Large intestine (tissue), 12 donors: Measurements from ENCODE around the gene TIMP4. TPM values are rescaled to one million over a fixed set of nuclear protein-coding genes. Genes with fewer than 3 reads are reported as not detected.
A peak's percentile ranks its signal among the peaks of the same experiment; 100 is the strongest.

Experiments used
- DNase-seq, 2 donors: peaks; one replicate each; pipeline versions ENCODE4 v3.0.0 to v3.0.0-alpha.2; 2013
- H3K27ac ChIP-seq: one replicate; pipeline ENCODE4 v1.5.1; 2013; ENCODE audit warnings: low read length
- H3K27me3 ChIP-seq: 2 replicates; pipeline ENCODE4 v1.6.1; 2013; ENCODE audit warnings: low read length; ENCODE audit not compliant: control insufficient read depth, insufficient read depth
- H3K36me3 ChIP-seq: 2 replicates; pipeline ENCODE4 v1.6.1; 2013; ENCODE audit warnings: low read length; ENCODE audit not compliant: control insufficient read depth, insufficient read depth
- H3K4me1 ChIP-seq: one replicate; pipeline ENCODE4 v1.6.1; 2013; ENCODE audit warnings: low read length; ENCODE audit not compliant: control insufficient read depth, insufficient read depth
- H3K4me3 ChIP-seq: one replicate; pipeline ENCODE4 v1.5.1; 2013; ENCODE audit warnings: low read length
- H3K9me3 ChIP-seq: one replicate; pipeline ENCODE4 v1.6.1; 2013; ENCODE audit warnings: mild to moderate bottlenecking, low read depth, low read length, moderate library complexity; ENCODE audit not compliant: control insufficient read depth
- WGBS: methylation state at CpG from one replicate; pipeline ENCODE4 v1.1.5; 2013; ENCODE audit warnings: low lambda C conversion rate; ENCODE audit not compliant: insufficient coverage; 5-methylcytosine and 5-hydroxymethylcytosine counted together
- long read RNA-seq, 11 donors: transcript quantifications; one replicate each; lab custom pipeline, GENCODE V29; 2026
- polyA plus RNA-seq: library from polyadenylated mRNA; unstranded; fragments of 120-200 nt; gene quantifications from one replicate; pipeline ENCODE4 v1.2.1, GENCODE V29; 2013

TIMP4 gene
- polyA plus RNA-seq = 0.91 TPM
- long read RNA-seq, donor 1 = 0 reads
- long read RNA-seq, donor 2 = 0 reads
- long read RNA-seq, donor 3 = 0 reads
- long read RNA-seq, donor 4 = 0 reads
- long read RNA-seq, donor 5, partial matches to known transcripts = 0 of 1 reads
- long read RNA-seq, donor 5, other reads (novel, unspliced or antisense) = 0 of 1 reads
- long read RNA-seq, donor 6 = 0 reads
- long read RNA-seq, donor 7, partial matches to known transcripts = 0 of 1 reads
- long read RNA-seq, donor 7, other reads (novel, unspliced or antisense) = 0 of 1 reads
- long read RNA-seq, donor 8, partial matches to known transcripts = 0 of 2 reads
- long read RNA-seq, donor 8, other reads (novel, unspliced or antisense) = 0 of 2 reads
- long read RNA-seq, donor 9 = 0 reads
- long read RNA-seq, donor 10 = 0 reads
- long read RNA-seq, donor 11 = 0 reads

DNA sequence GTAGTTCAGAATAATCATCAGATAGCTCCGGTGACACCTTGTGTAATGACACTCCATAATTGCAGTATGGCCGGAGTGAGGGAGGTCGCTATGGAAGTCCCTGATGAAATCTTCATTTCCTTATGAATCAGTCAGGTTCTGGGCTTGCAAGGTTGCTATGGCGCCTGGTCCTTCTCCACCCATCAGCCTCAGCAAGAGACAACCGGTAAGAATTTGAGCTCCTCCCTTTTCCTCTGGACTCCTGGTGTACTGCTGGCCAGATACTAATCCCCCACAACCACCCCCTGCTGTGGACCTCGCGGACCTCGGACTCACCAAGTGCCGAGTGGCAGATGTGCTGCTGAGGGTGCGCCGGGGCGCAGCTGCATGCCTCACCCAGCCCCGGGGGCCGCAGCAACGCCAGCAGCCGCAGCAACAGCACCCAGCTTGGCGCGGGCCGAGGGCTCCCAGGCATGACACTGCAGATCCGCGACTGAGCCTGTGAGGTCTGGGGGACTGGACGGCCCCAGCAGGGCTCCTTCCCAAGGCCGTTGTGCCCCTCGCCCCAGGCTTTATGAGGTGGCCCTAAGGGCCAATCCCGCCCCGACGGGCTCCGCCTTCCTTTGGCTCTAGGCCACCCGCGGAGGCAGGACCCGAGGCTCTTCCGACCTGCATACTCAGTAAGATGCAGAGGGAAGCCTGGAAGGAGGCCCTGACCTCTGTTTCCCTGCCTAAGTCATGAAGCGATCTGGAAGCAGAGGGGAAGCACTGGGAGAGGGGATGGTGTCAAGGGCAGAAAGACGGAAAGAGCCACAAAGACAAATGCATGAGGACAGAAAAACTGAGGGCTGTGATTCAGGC lies at the start of gene TIMP4:
TIMP4 (minus strand) TSS at position 526 of the 840 bp plus-strand sequence; CDS start at position 454, 72 bp downstream.
- H3K9me3 ChIP-seq = no peaks in the 10 kb centered on the region
- WGBS = 29% methylated on average over 1 of the region's 34 CpGs
- H3K4me3 ChIP-seq = peak within 1 kb of the TSS; percentile 32

DNA sequence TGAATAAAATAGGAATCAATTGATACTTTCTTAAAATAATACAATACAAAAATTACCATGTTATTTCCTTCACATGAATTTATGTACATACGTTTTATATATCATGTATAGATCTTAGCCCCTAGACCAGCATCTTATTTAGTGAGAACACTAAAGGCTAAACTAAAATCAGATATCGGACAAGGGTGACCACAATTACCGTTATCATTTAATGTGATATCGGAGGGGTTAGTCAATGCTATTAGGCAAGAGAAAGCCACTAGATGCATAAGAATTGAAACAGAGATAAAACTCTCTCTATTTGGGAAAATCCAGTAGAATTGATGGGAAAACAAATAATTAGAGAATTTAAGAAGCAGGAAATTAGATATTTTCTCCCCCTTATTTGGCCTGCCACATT lies 46.5 kb upstream of the TIMP4 start:
- Histone ChIP-seq H3K4me1 (no peaks in the 10 kb centered on the region), H3K4me3 (no peak overlapping the region), H3K27ac (no peak overlapping the region), H3K27me3 (no peaks in the 10 kb centered on the region), H3K9me3 (no peaks in the 10 kb centered on the region), H3K36me3 (no peaks in the 10 kb centered on the region)
- no peak for DNase-seq
- 100% methylated on average over 4 of the region's 4 CpGs for WGBS

More for the DNA sequence above, at the start of gene TIMP4:
- DNase-seq = peak; percentile 83 to 85
- Histone ChIP-seq H3K27ac (peak within 1 kb of the TSS; percentile 36), H3K27me3 (no peaks in the 10 kb centered on the region), H3K36me3 (no peaks in the 10 kb centered on the region), H3K4me1 (peaks cover 12% of the 10 kb centered on the region)

DNA sequence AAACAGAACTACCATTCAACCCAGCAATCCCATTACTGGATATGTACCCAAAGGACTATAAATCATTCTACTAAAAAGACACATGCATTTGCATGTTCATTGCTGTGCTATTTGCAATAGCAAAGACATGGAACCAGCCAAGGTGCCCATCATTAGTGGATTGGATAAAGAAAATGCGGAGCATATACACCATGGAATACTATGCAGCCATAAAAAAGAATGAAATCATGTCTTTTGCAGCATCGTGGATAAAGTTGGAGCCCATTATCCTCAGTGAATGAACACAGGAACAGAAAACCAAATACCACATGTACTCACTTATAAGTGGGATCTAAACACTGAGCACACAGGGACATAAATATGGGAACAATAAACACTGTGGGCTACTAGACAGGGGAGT lies 43.1 kb upstream of the TIMP4 start:
- no peaks in the 10 kb centered on the region for H3K4me1 ChIP-seq
- no peak overlapping the region for H3K4me3 ChIP-seq
- no peak overlapping the region for H3K27ac ChIP-seq
- no peaks in the 10 kb centered on the region for H3K36me3 ChIP-seq
- WGBS = 83% methylated on average over 1 of the region's 2 CpGs
- no peaks in the 10 kb centered on the region for H3K27me3 ChIP-seq
- no peaks in the 10 kb centered on the region for H3K9me3 ChIP-seq
- DNase-seq = no peak

DNA sequence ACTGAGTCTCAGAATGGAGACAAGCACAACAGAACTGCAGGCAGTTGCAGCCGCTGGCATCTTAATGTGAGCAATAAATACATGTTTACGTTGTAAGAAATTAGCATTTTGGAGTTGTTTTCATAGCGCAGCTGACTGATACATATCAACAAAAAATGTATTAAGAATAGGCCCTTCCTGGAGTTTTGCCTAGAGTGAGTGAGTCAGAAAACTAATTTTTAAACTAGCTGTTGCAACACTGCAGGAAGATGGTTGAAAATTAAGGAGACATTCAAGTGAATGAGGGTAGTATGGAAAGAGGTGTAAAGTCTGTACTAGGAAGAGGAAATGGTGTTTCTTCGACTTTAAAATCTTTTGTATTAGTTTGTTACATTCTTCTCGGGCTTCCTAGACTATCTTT lies 39.6 kb upstream of the TIMP4 start:
- DNase-seq = no peak
- Histone ChIP-seq H3K4me1 (no peaks in the 10 kb centered on the region), H3K4me3 (no peak overlapping the region), H3K36me3 (no peaks in the 10 kb centered on the region), H3K27me3 (no peaks in the 10 kb centered on the region), H3K9me3 (no peaks in the 10 kb centered on the region), H3K27ac (no peak overlapping the region)
- WGBS = 100% methylated on average over 2 of the region's 5 CpGs

DNA sequence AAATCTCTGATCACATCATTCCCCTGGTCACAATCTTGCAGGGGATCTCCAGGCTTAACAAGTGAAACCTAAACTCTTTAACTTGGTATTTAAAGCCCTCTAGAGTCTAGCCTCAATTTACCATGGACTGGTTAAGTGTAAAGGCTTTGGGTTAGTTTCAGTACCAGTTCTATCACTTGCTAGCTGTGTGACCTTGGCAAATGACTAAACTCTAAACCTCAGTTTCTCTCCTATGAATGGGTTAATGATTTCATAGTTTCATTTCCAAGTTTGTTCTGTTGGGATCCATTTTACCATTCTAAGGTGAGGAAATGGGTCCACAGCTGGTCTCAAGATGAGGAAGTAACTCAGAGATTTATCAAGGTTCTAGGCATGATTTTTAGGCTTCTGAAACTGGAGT lies 38.8 kb upstream of the TIMP4 start:
- Histone ChIP-seq H3K27me3 (no peaks in the 10 kb centered on the region), H3K27ac (no peak overlapping the region), H3K9me3 (no peaks in the 10 kb centered on the region), H3K4me3 (no peak overlapping the region), H3K4me1 (no peaks in the 10 kb centered on the region), H3K36me3 (no peaks in the 10 kb centered on the region)
- no peak for DNase-seq

DNA sequence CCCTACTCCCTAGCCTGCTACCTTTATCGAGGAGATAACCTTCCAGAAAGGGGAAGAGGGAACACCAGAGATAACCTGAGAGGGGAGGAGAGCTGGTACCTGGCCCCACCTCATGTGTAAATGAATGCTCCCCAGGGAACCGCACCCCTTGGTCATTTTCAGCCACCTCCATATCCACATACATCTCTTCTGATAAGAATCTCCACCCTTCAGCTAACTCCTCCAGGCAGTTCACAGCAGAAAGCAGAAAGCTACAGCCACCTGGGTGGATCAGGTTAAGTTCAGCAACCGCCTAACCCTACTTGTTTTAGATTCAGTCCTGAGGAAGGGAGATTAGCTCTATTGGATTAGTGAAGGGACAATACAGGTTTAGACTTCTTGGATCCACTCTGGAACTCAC lies 38.0 kb upstream of the TIMP4 start:
- Histone ChIP-seq H3K9me3 (no peaks in the 10 kb centered on the region), H3K36me3 (no peaks in the 10 kb centered on the region), H3K27ac (no peak overlapping the region), H3K4me1 (no peaks in the 10 kb centered on the region), H3K27me3 (no peaks in the 10 kb centered on the region), H3K4me3 (no peak overlapping the region)
- WGBS = no CpG with 5 or more reads among the region's 3 CpGs
- no peak for DNase-seq

DNA sequence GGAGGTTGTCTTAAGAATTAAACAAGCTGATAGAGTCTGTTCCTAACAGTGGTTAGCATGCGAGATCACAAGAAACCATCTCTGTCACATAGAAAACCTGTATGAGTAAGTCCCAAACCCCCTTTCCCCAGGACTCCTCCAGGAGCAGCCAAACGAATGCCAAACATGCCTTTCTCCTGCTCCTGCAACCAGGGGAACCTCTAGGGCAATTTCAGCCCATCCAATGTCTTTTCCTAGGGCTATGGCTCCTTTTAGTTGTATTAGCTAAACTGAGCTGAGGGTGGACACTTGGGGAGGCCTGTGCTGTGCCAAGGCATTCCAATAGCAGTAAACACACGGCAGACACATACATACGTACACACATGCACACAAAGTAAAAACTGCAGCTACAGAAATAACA lies 36.5 kb upstream of the TIMP4 start:
- DNase-seq = no peak
- Histone ChIP-seq H3K27ac (no peak overlapping the region), H3K9me3 (no peaks in the 10 kb centered on the region), H3K27me3 (no peaks in the 10 kb centered on the region), H3K4me3 (no peak overlapping the region), H3K36me3 (no peaks in the 10 kb centered on the region), H3K4me1 (no peaks in the 10 kb centered on the region)
- 43% methylated on average over 1 of the region's 4 CpGs for WGBS

DNA sequence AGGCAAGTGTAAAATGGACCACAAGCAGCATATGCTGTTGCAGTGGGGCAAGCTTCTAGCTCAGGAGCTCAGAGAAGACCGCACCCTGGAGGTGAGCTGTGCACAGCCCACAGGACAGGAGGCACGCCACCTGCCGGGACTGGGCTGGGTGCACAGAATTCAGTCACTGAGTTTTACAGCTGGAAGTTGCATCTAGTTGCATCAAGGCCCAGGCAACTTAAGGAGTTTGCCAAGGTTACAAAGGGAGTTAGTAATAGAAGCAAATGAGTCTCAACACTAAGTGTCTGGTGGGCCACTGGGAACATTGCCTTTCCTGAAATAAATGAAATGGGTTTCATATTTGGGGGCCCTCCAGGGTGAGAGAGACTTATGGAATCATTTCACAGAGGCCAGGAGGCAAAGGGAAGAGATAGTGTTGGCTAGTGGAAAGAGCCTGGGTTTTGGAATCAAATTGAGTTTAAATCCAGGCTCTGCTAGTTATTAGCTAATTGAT lies 36.0 kb upstream of the TIMP4 start:
- peak in 1 of 2 donors; percentile 46 for DNase-seq
- H3K36me3 ChIP-seq = no peaks in the 10 kb centered on the region
- no peak overlapping the region for H3K27ac ChIP-seq
- no peaks in the 10 kb centered on the region for H3K4me1 ChIP-seq
- H3K4me3 ChIP-seq = no peak overlapping the region
- H3K27me3 ChIP-seq = no peaks in the 10 kb centered on the region
- H3K9me3 ChIP-seq = no peaks in the 10 kb centered on the region
- no CpG with 5 or more reads among the region's 3 CpGs for WGBS

DNA sequence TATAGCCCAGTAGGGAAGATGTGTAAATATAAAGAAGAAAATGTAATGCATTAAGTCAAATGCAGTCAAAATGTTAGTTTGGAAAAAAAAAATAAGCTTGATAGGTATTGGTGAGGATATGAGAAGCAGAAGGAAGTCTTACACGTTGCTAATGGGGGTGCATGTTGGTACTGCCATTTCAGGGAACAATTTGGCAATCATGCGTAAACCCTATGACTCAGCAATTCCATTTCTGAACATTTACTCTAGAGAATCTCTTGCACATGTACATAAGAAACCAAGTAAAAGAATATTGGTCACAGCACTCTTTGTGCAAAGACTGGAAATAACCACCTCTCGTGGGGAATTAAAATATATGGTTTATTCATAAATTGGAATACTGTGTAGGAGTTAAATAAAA lies 35.5 kb upstream of the TIMP4 start:
- no peak for DNase-seq
- no peaks in the 10 kb centered on the region for H3K27me3 ChIP-seq
- H3K27ac ChIP-seq = no peak overlapping the region
- H3K9me3 ChIP-seq = no peaks in the 10 kb centered on the region
- H3K36me3 ChIP-seq = no peaks in the 10 kb centered on the region
- no peak overlapping the region for H3K4me3 ChIP-seq
- no peaks in the 10 kb centered on the region for H3K4me1 ChIP-seq
- WGBS = 100% methylated on average over 1 of the region's 3 CpGs

DNA sequence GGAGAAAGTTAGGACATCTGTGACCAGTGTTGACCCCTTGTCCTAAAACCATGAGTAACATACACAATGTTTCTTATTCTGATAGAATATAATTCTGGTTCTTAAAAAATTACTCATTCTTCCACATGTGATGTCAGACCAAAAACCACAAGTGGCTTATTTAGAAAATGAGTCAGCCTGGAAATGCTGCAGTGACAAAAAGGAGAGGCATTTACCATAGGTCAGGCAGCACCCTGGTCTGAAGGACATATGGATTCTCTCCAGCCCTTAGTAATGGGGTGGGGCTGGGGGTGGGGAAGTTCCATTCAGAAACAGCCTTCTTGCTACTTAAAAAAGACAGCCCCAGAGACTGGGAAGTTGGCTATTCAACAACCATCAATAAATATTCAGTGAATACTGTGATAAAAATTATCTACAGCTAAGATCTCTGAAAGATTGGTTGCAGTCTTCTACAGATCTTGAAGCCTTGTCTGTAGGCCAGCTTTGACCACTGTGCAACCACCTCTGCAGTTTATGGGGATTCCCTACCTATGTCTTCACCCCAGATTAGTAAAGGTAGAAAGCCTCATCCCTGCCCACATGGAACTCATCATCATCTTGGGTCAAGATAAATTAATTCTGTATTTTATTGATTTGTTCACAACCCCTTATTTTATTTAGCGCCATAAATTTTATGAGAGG lies 34.9 kb upstream of the TIMP4 start:
- 100% methylated on average over 1 of the region's 1 CpG for WGBS
- H3K27me3 ChIP-seq = no peaks in the 10 kb centered on the region
- no peaks in the 10 kb centered on the region for H3K4me1 ChIP-seq
- no peak overlapping the region for H3K27ac ChIP-seq
- no peak for DNase-seq
- no peaks in the 10 kb centered on the region for H3K9me3 ChIP-seq
- H3K36me3 ChIP-seq = no peaks in the 10 kb centered on the region
- no peak overlapping the region for H3K4me3 ChIP-seq
